Measurements from ENCODE around the gene ARAP1.
"Not testable (repeated sequence)": the region's sequence is repeated elsewhere in the genome, so short reads cannot be mapped to it uniquely, and the experiment has no call there.

The ARAP1 gene

GRCh38 chr11:72752088-72752914, at the start of gene ARAP1:
TSS of gene ARAP1 (minus strand) at chr11:72752408. CDS start at chr11:72727128, 25,280 bp downstream.
- DNase-seq, result peak; percentile 93

- no peak for DNase-seq
Measured at GRCh38 chr11:72799441-72799840, 47.2 kb upstream of the ARAP1 start.

GRCh38 chr11:72798361-72798760, 46.2 kb upstream of the ARAP1 start:
- DNase-seq, result no peak

- DNase-seq, result peak; percentile 96
Measured at GRCh38 chr11:72793425-72794367, 41.5 kb upstream of the ARAP1 start, which contains the start of gene STARD10. TSS of gene STARD10 (minus strand) at chr11:72794047. CDS start at chr11:72781181, 12,866 bp downstream.

GRCh38 chr11:72793076-72793424, 40.8 kb upstream of the ARAP1 start:
- DNase-seq, result no peak

- DNase-seq, result no peak
Measured at GRCh38 chr11:72792437-72793021, 40.3 kb upstream of the ARAP1 start.

GRCh38 chr11:72791228-72791627, 39.0 kb upstream of the ARAP1 start:
- DNase-seq, result not testable (repeated sequence)

- peak; percentile 67 for DNase-seq
Measured at GRCh38 chr11:72789493-72790131, 37.4 kb upstream of the ARAP1 start.

GRCh38 chr11:72788241-72788640, 36.0 kb upstream of the ARAP1 start:
- no peak for DNase-seq

- no peak for DNase-seq
Measured at GRCh38 chr11:72787216-72788104, 35.3 kb upstream of the ARAP1 start.

GRCh38 chr11:72786305-72787215, 34.4 kb upstream of the ARAP1 start:
- DNase-seq, result no peak

GRCh38 chr11:72784662-72785061, 32.5 kb upstream of the ARAP1 start:
- no peak for DNase-seq

GRCh38 chr11:72783144-72783905, 31.1 kb upstream of the ARAP1 start:
- no peak for DNase-seq

GRCh38 chr11:72782081-72782920, 30.1 kb upstream of the ARAP1 start:
- no peak for DNase-seq

GRCh38 chr11:72781313-72782080, 29.3 kb upstream of the ARAP1 start:
- DNase-seq, result no peak

GRCh38 chr11:72781063-72781312, 28.8 kb upstream of the ARAP1 start:
- no peak for DNase-seq

GRCh38 chr11:72780296-72781062, 28.3 kb upstream of the ARAP1 start:
- DNase-seq, result no peak
